Upper lobe of left lung (tissue), 4 donors: Measurements from ENCODE around the gene CRKL.

Experiments
- POLR2A ChIP-seq, 4 donors: fragments of 450-650 bp; IDR thresholded peaks; one replicate each; pipeline ENCODE4 v1.5.1; 2016 to 2017; ENCODE audit warnings: antibody characterized with exemption in 4 of 4, mild to moderate bottlenecking in 2 of 4
- POLR2AphosphoS5 ChIP-seq, 2 donors: sonication (generic); formaldehyde crosslinking; IDR thresholded peaks; one replicate each; pipeline ENCODE4 v1.5.1; 2017; ENCODE audit warnings: antibody characterized with exemption in 2 of 2
- TF ChIP-seq, protein P1 (sequence below), 6 experiments: fragments of 450-650 bp in 4 of 6; fragments of 200-600 bp in 2 of 6; sonication (generic) in 2 of 6; IDR thresholded peaks; one replicate each; pipeline ENCODE4 v1.5.1; 2016 to 2019; ENCODE audit warnings: antibody characterized with exemption in 6 of 6

DNA sequence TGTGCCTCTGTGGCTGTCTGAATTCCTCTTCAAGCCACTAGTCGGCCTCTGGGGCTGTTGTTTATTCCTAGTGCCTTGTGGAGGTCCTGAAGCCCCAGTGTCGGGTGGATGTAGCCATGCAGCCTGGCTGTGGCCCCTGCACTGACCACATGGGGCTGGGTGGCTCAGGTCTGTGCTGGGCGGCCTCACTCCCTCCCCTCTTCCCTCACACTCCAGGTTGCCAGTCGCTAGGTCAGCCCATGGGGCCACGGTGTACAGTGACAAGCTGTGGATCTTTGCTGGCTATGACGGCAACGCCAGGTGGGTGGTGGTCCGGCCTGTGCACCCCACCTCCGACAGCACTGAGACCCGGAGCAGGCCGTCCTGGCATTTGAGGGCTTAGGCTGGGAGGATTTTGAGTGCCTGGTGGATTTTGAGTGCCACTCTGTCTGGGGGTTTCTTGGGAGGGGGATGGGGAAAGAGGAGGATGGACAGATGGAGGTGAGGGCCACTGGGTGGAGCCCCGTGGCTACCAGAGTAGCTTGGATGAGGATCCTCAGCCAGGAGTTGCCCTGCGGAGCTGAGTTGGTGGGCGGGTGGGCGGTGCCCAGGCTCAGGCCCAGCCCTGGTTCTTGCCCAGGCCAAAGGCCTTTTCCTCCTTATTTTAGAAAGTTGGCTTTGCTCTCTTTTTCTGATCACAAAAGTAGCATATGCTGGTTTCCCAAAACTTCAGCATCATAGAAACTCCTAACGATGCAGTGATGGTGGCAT lies 71.5 kb downstream of the CRKL start:
- TF ChIP-seq, protein P1, sequence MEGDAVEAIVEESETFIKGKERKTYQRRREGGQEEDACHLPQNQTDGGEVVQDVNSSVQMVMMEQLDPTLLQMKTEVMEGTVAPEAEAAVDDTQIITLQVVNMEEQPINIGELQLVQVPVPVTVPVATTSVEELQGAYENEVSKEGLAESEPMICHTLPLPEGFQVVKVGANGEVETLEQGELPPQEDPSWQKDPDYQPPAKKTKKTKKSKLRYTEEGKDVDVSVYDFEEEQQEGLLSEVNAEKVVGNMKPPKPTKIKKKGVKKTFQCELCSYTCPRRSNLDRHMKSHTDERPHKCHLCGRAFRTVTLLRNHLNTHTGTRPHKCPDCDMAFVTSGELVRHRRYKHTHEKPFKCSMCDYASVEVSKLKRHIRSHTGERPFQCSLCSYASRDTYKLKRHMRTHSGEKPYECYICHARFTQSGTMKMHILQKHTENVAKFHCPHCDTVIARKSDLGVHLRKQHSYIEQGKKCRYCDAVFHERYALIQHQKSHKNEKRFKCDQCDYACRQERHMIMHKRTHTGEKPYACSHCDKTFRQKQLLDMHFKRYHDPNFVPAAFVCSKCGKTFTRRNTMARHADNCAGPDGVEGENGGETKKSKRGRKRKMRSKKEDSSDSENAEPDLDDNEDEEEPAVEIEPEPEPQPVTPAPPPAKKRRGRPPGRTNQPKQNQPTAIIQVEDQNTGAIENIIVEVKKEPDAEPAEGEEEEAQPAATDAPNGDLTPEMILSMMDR (IDR thresholded peaks at IDR 0.05): no peak
- TF ChIP-seq POLR2A (IDR thresholded peaks at IDR 0.05) (no peak), POLR2AphosphoS5 (IDR thresholded peaks at IDR 0.05) (no peak)
